NCI-H446 (cell line): ENCODE measurements around the gene SUN5.

Experiments used
- DNase-seq, 2 experiments: peaks; one replicate each; lab custom pipeline; 2025; lab: John Stamatoyannopoulos, UW

Gene SUN5

DNA sequence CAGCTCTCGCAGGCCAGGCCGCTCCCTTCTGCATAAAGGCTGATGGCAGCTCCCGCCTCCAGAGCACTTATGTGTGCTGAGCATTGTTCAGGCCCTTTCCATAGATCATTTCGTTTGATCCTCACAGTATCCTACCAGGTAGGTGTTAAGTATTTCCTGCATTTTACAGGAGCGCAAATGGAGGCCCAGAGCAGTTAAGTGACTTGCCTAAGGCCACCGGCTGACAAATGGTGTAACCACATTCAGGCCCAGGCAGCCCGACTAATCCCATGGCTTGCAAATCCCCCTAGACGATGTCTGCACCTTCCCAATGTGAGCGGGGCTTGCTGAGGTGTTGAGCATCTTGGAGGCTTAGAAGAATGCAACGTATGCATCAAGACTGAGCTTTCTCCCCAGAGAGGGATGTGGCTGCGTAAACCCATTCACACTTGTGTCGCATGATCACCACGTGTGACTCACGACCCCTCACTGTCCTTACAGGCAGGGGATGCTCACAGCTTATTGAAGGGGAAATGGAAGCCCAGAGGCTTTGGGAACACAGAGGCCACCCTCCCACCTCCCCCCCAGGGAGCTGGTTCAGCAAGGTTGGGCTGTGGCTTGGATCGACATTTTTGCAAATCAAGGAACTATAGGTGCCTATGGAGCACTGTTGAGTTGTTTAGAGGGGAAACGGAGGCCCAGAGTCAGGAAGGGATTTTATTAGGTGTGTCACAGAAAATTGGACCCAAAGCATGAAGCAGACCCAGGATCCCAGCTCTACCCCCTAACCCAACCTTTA lies 10.3 kb upstream of the SUN5 start:
- no peak for DNase-seq

DNA sequence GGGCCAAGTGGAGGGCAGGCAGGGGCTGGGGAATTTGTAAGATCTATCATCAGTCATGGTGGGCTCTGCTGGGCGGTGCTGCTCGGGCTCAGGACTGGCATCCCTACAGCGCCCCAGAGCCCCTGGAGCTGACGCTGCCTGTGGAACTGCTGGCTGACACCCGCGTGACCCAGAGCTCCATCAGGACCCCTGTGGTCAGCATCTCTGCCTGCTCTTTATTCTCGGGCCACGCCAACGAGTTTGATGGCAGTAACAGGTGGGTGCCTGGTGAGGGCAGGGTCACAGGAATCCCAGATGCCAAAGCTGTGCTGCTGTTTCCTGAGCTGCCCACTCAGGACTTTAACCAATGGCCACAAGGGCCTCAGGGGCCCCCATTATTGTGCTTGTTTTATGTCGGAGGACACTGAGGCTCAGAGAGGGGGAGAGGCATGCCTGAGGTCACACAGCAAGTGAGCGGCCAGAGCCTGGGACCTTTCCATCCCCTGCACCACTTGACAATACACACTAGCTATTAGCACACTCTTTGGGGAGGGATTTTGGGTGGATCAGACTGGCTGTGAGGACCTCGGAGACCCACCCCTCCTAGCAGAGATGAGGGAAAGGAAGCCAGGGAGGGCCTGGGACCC lies 9.6 kb upstream of the SUN5 start:
- DNase-seq: no peak

DNA sequence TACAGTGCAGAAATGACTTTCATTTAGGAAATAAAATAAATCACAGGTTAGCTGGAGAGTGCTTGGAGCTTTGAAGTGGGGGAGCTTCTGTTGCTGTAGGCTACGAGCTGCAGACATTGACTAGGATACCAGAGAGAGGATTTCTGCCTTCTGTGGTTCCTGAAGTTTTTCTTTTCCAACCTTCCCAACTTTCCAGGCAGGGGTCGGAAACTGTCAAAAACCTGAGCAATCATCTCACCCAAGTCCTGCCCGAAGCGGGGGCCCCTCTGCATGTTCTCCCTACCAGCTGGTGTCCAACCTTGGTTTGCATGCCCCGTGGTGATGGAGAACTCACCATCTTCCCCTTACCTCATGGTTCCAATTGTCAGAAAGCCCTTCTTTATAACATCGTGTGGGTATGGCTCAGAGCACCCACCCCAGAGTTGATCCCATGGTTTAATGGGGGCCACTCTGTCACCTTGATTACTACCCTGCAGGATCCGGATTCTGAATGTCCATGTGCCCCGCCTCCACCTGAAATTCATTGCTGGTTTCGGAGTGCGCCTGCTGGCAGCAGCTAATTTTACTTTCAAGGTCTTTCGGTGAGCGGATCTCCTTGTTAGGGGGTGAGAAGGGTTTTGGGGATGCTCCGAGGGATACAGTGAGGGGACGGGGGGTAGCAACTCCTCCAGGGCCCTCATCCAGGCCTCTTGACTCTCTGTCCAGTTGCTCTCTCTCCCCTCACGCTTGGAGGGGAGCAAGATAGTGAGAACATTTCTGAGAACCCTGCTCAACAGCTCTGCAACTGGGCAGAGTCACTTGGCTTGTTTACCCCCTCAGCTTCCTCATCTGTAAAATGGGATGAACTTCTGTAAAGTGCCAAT lies 8.3 kb upstream of the SUN5 start:
- DNase-seq: no peak

DNA sequence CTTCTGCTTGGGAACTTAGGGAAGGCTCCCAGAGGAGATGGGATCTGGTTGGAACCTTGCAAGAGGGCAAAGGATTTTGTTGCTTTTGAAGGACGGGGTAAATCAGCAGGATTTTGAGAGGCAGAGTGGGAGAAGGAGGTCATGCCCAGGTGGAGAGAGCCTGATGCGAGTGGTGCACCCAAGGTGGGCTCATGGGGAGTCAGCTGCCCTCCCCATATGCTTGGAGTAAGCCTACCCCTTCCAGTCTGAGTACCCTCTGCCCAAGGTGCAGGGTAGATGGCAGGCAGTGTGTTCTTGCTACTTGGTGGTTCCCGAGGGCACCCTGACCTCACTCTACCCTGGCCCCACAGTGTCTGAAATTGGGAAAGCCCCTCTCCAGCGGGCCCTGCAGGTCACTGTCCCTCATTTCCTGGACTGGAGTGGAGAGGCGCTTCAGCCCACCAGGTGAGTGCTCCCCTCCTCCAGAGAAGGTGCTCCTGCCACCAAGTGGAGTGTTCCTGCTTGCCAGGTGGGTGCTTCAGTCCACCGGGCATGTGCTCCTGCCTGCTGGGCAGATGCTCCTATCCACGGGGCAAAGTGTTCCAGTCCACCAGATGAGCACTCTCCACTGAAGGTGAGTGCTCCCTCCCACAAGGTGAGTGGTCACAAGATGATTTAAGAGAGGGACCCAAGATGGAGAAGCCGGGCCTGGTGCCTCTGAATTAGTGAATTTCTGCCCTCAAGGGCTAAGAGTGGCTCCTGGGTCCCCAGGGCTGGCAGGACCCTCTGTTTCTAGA lies 6.6 kb upstream of the SUN5 start:
- no peak for DNase-seq

DNA sequence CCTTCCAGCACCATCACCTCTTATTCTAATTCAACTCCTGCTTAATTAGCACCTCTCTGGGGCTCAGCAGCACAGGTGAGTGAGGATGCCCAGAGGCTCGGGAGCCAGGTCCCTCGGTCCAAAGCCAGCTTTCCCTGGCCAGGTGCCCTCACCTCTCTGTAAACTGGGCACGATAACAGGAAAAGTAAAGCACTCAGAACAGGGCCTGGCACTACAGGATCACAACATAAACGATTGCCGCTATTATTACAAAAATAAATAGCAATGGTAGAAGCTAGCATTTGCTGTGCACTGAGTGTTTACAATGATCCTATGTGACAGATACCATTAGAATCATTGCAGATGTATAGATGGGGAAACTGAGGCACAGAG lies 5.9 kb upstream of the SUN5 start:
- DNase-seq: no peak

DNA sequence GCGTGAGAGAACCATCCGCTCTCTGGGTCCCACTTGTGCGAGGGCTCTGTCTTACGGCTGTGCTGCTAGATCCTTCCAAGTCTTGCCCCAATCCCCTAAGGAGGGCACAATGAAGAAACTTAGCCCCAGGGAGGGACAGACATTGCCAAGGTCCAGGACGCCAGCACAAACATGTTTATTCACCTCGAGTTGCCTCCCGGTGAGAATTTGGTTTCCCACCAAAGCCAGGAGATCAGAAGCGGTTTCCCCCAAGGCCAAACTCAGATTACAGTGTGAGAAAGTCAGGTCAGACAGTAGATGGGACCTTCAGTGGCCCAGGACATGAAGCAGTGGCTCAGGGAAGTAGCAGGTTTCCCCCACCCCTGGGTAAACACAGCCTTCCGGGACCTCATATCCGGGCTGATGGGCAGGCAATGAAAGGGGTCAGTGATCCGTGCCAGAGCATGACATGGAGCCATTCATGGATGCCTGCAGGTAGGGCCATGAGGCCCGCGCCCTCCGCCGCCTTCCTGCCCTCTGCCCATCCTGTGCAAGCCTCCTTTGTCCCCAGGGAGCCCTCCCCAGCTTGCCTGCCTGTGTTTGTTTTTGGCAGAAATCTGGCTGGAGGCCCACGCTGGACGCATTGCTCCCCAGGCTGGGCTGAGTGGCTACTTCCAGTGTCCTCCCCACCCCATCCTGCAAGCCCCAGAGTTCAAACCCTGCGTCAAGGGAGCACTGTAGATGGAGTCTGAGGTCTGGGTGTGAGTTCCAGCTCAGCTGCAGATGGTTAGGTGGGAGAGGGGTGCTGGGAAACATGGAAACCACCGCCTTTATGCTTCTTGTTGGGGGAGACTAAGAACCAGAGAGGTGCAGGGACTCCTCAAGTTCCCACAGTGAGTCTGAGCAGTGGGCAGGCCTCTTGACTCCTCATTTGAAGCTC lies 5.2 kb upstream of the SUN5 start:
- DNase-seq: no peak

DNA sequence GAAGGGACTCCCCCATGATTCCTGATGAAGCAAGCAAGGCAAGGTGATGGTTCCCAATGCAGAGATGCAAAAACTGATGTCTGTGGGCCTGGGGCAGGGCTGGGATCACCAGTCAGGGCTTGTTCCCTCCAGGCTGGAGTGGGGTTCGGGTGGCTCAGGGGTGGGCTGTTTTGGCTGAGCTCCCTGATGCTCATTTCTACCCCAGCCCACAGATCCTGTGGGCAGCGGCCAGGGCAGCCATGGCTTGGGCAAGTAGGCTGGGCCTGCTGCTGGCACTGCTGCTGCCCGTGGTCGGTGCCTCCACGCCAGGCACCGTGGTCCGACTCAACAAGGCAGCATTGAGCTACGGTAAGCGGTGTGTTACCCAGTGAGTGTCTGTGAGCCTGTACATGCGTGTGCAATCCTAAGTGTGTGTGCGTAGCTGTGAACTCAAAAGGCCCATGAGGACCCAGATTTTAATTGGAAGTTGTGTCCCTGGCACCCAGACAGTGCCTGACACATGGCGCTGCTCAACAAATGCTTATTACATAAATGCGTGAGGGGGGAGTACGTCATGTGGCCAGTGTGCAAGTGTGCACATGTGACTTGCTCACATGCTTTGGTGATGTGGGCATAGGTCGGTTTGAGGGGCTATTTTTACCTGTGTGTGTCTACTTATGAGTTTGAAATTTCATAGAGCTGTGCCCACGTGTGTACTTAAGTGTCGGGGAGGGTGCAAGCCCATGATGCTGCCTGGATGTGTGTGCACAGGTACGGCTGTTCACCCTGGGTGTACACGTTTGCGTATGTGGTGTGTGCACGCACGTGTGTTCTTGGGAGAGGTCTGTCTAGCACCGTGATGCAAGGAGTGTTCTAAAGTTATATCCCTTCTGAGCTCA lies 4.3 kb upstream of the SUN5 start:
- no peak for DNase-seq

DNA sequence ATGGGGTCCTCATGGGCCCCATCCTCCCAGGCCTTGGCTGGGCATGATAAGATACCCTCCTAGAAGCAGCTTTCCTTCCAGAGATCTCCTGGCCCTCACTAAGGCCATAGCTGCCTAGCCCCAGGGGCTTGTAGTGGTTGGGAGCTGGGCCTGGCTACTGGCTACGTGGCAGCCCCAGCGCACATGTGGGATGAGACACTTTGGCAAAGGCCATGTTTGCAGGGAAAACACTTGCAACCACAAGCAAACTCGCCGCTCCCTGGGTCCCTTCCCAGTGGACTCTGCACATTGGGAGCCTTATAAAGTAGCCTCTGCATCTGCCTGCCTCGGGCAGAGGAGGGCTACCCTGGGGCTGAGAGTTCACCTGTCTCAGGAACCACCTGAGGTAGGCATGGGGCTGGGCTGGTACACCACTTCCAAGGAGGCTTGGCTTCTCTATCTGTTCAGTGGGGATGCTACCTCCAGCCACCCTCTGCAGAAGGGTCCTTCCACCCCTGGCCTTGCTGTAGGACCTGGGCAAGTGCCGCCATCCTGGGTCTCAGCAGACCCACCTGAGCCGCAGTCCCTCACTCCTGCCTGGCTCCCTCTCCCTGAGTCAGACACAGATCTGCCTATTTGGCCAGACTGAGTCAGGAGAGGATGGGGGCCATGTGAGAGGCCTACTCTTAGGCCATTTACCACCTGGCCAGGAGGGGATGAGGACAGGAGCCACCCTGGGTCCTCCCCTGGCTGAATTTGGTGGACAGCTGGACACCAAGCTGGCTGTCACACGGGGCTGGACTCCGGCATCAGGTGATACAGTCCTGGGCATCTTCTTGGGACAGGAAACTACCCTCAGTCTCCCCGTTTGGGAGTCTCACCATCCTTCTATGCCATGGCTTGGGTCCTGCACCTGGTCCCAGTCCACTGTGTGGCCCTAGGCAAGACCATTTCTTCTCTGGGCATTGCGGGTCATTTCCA lies 3.4 kb upstream of the SUN5 start, which contains the start of gene BPIFB2:
Gene BPIFB2 (plus strand): TSS at position 329 of the 960 bp plus-strand sequence. CDS start 871 bp downstream, outside the sequence.
- DNase-seq: no peak

DNA sequence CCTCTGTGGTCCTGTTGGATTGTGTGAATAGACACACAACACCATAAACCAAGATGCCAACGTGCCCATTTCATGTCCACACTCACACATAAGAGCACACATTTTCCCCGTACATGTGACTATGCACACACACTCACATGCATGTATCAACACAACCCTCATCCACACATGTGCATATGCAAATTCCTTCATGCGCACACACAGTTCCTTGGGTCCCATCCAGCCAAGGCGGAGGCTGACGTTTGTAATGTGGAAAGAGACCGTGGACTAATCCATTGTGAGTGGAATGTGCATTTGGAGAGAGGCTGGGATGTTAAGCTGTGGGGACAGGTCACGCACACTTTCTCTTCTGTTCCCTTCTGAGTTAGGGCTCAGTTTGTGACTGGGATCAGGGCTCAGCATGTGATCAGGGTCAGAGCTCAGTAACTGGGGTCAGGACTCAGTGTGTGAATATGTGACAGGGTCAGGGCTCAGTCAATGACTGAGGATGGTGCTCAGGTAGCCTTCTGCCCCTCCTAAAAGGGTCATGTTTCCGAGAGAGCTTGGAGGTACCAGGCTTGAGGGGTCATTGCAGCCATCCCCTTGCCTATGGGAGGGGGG lies 2.6 kb upstream of the SUN5 start:
- no peak for DNase-seq

DNA sequence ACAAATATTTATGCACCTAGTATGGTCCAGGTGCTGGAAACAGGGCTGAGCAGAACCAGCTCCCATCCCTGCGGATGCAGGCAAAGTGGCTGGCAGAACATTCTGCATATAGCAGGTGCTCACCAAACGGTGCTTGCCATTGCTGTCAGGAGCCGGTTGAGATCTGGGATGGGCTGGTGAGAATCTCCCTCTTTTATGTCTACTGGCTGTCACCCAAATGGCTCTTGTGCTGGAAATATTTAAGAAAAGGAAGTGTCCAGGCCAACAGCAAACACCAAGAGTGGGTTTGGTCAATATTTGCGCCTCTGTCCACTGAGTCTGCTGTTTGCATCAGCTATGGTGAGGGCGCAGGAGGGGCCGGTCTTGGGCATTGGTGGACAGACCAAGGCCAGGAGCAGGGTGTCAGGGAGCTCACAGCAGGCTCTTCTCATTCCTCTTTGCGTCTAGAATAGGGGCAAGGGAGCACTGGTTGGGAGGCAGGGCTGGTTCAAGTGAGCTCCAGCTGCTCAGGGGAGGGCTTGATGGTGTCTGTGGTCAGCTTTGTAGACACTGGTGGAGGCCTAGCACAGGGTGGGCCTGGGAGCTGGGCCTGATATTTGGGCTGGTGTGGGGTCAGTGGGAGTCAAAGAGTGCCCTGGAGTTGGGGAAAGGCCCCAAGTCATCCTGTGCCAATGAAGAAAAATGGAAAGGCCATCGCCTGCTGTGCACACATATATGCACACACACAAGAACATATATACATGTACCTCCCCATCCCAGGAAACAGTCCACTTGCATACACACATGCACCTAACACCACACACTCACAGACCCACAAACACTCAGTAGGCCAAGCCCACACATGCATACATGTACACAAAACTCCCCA lies 1.9 kb upstream of the SUN5 start:
- no peak for DNase-seq

DNA sequence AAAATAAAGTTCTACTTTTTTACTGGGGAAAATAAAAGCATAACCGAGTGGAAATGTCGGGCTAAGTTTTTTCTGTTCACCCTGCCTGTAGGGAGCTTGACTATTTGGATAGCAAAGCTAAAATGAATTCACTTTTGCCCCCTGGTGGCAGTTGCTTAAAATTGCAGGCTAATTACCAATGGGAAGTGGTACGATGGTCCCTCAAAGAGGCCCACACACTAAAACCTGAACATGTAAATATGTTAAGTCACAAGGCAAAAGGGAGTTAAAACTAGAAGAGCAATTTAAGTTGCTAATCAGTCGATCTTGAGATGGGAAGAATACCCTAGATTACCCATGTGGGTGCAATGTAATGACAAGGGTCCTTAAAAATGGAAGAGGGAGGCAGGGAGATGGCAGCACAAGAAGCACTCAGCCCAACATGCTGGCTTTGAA lies 916 bp upstream of the SUN5 start:
- peak in 1 of 2 experiments; percentile 33 for DNase-seq

DNA sequence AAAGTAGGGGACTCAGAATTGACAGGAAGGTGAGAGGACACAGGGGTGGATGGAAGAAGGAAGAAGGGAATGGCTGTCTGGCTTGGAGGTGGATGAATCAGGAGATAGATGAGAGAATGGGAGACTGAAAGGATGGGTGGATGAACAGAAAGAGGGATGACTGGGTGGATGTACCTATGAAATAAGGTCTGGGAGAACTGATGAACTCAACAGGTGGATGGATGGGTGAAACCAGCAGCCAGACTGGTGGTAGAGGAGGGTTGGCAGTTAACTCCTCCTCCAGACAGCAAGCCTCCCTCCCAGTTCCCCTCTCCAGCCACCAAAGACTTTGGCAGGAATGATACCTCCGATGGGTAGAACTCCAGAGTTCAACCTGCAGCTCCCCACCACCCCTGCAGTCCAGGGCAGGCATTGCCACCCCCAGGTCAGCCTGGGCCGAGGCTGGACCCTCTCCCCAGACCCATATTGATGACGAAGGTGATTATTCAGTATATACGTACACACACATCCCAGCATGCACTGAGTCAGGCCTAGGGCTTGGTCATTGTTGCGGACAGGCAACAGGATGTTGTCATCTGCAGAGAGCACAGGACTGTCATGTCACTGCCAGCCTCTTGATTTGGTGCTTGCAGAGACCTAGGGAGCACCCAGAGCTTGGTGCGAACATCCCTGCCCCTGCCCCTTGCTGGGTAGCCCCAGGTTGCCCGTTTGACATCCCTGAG lies 2.0 kb downstream of the SUN5 start:
- DNase-seq: no peak

DNA sequence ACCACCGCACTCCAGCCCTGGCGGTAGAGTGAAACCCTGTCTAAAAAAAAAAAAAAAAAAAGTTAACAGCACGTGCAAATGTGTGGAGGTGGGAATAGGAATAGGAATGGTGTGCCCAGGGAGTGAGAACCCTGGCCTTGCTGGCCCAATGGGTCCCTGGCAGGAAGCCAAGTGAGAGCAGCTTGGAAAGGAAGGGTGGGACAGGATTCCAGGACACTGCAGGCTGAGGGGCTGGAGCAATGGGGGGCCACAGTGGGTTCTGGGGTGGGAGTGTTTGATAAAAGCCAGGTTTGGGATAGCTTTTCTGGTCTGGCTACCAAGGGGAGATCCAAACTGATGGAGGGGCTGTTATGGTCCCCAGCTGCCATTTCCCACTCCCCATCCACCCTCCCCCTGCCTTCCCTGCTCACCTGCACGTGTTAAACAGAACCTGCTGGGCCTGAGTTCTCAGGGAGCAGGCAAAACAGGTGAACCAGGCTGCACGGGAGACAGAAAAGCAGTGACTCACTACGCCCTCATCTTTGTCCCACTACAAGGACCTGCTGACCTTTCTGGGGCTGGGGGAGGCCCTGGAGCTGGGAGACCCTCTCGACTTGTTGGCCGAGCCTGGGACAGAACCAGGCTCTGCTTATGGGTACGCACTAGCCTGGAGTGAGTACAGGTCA lies 3.3 kb downstream of the SUN5 start:
- no peak for DNase-seq

DNA sequence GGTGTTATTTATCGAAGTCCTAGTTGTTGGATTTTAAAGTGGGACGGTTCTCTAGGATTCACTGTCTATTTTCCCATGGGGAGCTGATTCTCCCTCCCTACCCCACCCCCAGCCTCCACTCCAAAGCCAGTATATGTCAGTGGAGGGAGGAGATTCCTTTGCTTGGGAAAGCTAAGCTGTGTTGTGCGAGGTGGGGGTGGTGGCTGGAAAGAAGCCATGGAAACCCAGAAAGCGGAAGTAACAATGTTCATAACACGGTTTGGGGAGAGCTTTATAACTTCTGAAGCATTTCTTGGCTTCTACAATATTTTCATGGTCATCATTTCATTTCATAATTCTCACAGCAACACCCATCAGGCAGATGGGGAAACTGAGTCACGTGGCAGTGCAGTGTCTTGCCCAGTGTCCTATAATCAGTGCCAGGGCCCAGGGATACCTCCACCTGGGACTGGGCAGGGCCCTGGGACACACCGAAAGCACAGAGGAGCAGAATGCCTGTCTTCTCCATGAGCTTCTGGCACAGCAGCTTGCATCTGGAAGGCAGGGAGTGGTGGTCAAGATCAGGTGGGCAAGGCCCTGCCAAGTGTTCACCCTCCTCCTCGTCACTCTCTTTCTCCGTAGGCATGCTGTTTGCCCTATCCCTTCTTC lies 4.5 kb downstream of the SUN5 start:
- DNase-seq: no peak

DNA sequence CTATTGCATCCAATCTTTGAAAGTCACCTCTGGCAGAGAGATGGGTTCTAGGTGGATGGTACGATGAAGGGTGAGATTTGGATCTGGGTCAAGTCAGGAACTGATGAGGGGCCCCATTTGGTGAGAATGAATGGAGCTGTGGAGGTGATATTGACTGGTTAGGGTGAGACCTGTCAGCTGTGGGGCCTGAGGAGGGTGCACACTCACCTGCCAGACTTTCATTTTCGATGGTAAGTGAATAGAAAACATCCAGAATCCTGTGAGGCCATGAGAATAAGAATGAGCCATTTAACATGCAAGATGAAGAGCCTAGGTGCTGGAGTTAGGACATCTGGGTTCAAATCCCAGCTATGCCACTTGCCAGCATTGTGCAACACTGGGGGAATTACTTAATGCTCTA lies 6.8 kb downstream of the SUN5 start:
- DNase-seq: no peak

DNA sequence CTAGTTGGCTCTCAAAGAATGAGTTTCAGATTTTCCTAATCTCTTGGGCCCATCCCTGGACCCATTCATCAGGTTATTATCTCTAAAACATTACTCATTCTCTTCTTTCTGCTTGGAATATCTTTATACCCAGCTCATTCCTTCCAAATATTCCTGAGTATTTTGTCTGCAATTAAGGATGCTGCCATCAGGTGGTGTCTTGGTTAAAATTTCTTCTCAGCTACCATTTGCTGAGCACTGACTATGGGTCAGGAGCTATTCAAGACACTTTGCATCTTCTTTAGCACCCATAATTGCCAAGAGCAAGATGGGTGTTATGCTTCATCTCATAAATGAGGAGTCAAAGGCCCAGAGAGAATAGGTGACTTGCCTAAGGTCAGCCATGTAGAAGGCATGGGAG lies 8.4 kb downstream of the SUN5 start:
- no peak for DNase-seq
